KOPT-K1 (cell line): ENCODE results near the gene CLIC5.

Experiments
- H3K27ac ChIP-seq: fragments of 200-600 bp; sonication (generic); 2 replicates; pipeline ENCODE4 v1.5.1; 2016; ENCODE audit warnings: antibody characterized with exemption, mild to moderate bottlenecking, low read depth, low read length; ENCODE audit not compliant: poor library complexity, severe bottlenecking
- H3K36me3 ChIP-seq: fragments of 200-600 bp; sonication (generic); 2 replicates; pipeline ENCODE4 v1.5.1; 2017; ENCODE audit warnings: antibody characterized with exemption, mild to moderate bottlenecking, low read length, moderate library complexity; ENCODE audit not compliant: insufficient read depth
- H3K9me3 ChIP-seq: fragments of 200-600 bp; sonication (generic); 2 replicates; pipeline ENCODE4 v1.5.1; 2017; ENCODE audit warnings: antibody characterized with exemption, low read length, mild to moderate bottlenecking; ENCODE audit not compliant: insufficient read depth, poor library complexity, severe bottlenecking

The CLIC5 gene

DNA sequence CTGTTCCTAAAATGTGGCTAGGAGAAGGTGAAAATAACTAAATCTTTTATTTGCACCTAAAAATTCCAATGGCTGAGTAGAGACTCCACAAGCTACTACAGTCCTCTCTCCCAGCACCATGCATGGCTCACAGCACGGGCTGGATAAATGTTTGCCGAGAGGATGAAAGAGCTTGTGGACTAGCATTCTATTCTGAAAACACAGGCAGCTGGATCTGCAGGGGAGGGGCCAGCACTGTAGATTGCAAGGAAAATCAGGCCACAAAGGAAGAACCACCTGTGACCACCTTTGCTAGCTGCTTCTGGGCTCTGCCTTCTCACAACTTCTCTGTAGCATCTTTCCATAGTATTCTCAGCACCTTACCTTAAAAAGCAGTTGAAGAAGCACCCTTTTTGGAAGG is 46.6 kb downstream of the CLIC5 start:
- Histone ChIP-seq H3K36me3 (no peaks in the 10 kb centered on the region), H3K9me3 (no peaks in the 10 kb centered on the region), H3K27ac (no peak overlapping the region)

DNA sequence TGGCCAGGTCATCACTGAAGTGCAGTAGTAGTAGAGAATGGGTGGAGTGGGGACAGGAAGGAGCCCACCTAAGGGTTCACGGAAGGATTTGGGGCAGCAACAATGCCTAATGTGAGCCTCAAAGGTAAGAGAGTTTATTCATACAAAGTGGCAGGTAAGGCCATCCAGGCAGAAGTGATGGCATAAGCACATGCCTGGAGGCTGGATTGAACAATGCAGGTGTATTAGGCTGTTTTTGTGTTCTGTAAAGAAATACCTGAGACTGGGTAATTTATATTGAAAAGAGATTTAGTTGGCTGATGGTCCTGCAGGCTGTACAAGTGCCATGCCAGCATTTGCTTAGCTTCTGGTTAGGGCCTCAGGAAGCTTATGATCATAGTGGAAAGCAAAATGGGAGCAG is 48.3 kb downstream of the CLIC5 start:
- no peak overlapping the region for H3K27ac ChIP-seq
- no peaks in the 10 kb centered on the region for H3K9me3 ChIP-seq
- H3K36me3 ChIP-seq, result no peaks in the 10 kb centered on the region

DNA sequence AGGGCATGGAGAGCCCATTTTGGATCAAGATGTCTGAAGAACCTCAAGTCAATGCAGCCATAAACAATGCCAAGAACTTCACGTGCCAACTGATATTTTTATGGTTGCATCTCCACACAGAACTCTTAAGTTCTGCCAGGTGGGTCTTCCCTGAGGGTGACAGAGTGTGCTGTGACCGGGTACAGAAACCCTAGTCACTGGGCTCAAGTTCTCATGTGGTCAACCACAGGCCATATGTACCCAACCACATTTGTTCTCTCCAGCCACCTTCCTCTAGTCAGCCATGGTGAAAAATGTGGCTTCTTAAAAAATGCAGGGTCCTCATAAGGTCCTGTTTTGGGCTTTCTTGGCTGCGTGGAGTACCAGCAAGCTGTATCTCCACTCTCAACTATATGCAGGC is 48.9 kb downstream of the CLIC5 start:
- H3K27ac ChIP-seq, result no peak overlapping the region
- no peaks in the 10 kb centered on the region for H3K9me3 ChIP-seq
- H3K36me3 ChIP-seq, result no peaks in the 10 kb centered on the region

DNA sequence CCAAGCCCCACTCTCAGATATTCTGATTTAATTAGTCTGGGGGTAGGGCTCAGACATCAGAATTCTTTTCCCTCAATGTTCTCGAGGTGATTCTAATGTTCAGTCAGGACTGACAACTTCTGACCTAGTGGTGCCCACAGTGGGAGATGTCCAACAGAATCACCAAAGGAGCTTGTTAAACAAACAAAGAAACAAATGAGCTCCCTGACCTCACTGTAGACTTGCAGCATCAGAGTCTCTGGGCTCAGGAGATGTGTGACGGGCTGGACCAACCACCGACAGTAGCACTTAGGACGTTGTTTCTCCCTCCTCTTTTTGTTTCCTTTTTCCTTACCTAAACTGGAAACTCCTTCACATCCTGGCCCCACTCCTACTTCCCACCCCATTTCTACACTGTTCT is 49.3 kb downstream of the CLIC5 start:
- no peaks in the 10 kb centered on the region for H3K9me3 ChIP-seq
- H3K36me3 ChIP-seq, result no peaks in the 10 kb centered on the region
- H3K27ac ChIP-seq, result no peak overlapping the region

DNA sequence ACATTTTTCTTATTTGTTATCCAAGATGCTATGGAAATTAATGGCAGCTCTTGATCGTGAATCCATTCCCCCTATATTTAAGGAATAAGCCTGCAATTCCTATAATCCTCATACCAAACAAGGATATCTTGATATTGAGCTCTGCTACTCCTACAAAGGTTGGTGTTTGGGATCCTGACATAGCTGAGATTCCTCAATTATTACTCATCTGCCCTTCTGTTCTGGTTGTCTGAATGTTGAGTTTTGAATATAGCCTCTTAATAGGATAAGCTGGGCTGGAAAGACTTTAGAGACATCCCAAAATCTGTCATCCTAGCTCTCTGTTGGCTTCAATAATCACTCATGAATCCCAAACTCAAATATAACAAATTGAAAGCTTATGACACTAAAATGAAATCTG is 49.9 kb downstream of the CLIC5 start:
- Histone ChIP-seq H3K36me3 (no peaks in the 10 kb centered on the region), H3K27ac (no peak overlapping the region), H3K9me3 (no peaks in the 10 kb centered on the region)

DNA sequence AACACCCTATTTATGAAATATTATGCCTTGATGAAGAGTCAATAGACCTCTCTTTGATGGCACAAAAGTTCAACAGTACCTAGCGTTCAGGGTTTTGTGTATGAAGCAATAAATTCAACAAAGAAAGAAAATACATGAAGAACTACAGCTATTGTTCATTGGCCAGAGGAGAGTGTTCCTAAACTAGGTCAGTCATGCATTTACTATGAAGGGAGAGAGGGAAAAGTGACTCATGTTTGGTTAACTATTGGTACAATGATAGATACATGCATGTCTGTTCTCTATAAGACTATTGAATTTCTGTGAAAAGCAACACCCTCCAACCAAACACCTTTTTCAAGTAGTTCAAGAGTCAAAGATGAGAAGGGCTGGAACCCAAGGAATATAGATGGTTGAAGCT is 50.7 kb downstream of the CLIC5 start:
- no peaks in the 10 kb centered on the region for H3K9me3 ChIP-seq
- H3K27ac ChIP-seq, result no peak overlapping the region
- H3K36me3 ChIP-seq, result no peaks in the 10 kb centered on the region

DNA sequence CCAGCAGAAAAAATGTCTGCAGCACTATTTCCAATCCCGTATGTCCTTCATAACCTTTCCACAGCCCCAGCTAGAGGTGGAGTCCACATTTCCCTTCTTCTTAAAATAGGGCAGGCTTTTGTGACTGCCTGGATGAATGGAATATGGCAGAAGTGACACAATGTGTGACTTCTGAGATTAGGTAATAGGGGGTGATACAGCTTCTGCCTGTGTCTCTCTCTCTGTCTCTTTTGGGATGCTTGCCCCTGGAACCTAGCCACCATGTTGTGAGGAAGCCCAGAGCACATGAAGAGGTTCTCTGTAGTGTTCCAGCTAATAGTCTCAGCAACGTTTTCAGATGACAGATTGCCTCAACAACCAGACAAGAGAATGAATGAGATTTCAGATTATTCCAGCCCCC is 51.4 kb downstream of the CLIC5 start:
- H3K36me3 ChIP-seq, result no peaks in the 10 kb centered on the region

DNA sequence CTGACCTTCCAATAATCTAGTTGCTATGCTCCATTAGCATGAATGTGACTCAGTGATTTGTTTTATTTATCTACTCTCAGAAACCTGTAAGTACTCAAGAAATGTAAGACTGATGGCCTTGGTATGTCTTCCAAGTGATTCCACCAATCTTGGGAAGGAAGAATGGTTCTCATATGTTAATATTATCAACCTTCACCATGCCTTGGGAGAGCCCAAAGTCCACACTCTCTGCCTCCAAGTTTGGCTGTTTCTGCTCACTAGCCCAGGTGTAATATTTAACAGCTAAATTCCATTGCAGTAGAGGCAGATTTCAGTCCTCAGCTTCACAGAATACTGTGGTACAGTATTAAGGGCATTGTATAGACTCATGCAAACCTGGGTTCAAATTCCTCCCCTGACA is 51.8 kb downstream of the CLIC5 start:
- H3K36me3 ChIP-seq, result no peaks in the 10 kb centered on the region
- H3K9me3 ChIP-seq, result no peaks in the 10 kb centered on the region
- H3K27ac ChIP-seq, result no peak overlapping the region

More for the DNA sequence above, 51.4 kb downstream of the CLIC5 start:
- H3K27ac ChIP-seq, result no peak overlapping the region
- H3K9me3 ChIP-seq, result no peaks in the 10 kb centered on the region

DNA sequence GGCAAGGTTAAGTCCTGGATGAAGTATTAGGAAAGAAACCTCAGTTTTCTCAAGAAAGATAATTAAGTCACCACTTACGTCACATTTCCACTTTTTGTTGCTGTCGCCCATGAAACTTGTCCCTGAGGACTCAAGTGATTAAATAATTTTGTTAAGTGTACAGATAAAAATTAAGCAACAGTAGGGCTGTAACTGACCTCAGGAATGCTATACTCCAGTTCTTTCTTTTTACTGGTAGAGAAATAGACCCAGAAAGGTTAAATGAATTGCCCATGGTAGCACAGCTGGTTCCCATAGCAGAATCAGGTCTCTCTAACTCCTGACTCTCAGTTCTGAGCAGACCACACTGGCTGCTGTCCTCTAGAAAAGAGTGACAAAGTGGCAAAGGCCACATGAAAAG is 54.5 kb downstream of the CLIC5 start:
- Histone ChIP-seq H3K9me3 (no peaks in the 10 kb centered on the region), H3K36me3 (no peaks in the 10 kb centered on the region), H3K27ac (no peak overlapping the region)

DNA sequence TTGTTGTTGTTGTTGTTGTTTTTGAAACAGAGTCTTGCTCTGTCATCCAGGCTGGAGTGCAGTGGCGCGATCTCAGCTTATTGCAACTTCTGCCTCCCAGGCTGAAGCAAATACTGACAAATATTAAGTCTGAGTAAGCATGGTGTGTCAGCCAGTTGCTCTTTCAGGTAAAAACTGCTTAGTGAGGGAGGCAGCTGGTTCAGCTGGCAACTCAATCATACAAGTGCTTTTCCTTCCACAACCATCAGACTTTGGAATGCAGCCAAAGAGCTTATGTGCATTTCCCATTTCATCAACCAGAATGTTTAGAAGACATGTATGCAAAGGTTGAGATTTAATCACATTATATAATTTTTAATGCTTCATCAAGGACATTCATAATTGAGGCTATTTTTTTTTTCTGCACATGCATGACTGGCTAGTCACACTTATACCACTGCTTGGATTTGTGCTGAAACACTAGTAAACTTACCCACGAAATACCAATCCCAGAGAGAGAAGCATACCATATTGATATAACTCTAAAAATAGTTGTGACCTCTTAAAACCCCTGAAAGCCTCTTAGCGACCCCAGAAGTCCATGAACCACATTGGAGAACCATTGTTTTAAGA is 56.0 kb downstream of the CLIC5 start:
- no peaks in the 10 kb centered on the region for H3K36me3 ChIP-seq
- H3K9me3 ChIP-seq, result no peaks in the 10 kb centered on the region
- no peak overlapping the region for H3K27ac ChIP-seq

DNA sequence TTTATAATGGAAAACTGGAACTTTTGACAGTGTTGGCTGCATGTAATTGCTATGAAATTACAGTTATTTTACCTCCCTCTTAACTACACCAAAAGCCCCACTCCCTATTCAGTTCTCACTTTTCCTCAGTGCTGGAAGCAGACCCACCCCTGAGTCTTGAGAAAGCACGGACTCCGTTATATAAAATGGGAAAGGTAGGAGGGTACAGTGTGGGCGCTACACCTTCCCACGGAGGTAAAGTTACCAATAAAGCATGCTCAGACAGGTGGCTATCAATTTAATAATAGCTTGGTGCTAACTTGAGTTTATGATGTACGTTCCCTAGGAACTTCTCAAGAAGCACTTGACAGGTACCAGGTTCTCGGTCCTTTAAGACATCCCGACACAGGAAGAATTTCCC is 59.0 kb downstream of the CLIC5 start:
- Histone ChIP-seq H3K36me3 (no peaks in the 10 kb centered on the region), H3K27ac (no peak overlapping the region), H3K9me3 (no peaks in the 10 kb centered on the region)

DNA sequence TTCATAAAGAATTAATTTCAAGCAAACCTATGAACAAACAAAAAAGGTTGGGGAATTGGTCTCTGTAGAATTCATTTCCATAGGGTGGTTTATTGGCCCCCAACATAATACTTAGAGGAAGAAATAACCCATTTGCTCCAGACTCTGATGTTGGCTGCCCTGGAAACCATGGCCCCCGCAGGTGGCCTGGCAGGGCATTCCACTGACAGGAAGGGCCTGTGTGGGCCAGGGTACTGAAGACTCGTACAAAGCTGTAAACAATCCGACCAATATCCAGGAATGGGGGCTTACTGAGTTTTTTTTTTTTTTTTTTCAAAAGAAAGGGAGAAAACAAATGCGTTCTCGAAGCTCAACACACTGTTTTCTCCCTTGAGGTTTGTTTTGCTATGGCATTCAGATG is 59.5 kb downstream of the CLIC5 start:
- Histone ChIP-seq H3K27ac (no peak overlapping the region), H3K36me3 (no peaks in the 10 kb centered on the region), H3K9me3 (no peaks in the 10 kb centered on the region)

DNA sequence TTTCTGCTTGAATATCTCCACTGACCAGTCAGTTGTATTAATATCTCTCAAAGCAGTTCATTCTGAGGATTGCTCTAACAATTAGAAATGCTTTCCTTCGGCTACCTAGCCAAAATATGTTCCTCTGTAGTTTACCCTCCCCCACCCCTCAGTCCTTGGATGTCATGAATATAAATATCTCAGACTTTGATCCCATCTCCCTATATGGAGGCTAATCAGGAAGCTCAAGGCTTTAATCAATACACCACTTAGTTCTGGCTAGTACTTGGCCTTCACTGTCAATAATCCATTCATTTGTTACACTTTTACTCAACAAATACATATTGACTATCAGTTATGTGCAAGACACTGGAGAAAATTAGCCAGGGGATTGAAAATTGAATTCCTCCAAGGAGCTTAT is 60.1 kb downstream of the CLIC5 start:
- H3K27ac ChIP-seq, result no peak overlapping the region
- no peaks in the 10 kb centered on the region for H3K36me3 ChIP-seq
- no peaks in the 10 kb centered on the region for H3K9me3 ChIP-seq

DNA sequence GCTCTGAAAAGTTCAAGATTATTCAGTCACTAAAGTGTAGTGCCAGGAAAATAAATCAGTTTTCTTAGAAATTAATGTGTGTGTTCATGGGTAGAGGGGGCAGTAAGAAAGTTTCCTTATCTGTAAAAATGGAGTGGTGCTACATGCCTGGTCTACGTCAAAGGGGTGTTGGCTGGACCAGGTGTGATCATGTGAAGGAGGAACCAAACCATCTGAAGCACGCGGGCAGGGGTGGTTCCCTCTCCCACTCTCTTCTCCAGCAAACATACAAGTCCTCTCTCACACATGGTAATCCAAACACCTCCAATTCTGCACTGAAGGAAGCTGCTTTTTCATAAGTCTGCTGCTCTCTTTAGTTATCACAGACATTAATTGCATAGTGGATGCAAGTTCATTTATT is 63.1 kb downstream of the CLIC5 start:
- no peaks in the 10 kb centered on the region for H3K9me3 ChIP-seq

DNA sequence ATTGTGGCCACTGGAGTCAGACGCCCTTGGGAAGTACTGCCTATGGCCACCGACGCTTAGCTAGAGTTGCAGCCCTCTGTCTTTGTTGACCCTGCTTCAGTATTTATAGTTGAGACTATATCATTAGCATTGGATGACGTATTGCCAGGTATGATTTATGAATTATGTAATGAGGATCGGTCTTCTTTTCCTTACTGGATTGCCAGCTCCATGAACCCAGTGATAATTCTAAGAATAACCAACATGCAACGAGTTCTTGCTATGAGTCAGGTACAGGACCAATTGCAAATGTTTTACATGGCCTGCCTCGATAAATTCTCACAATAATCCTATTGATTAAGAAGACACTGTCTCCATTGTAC is 63.5 kb downstream of the CLIC5 start:
- no peaks in the 10 kb centered on the region for H3K36me3 ChIP-seq
- H3K27ac ChIP-seq, result no peak overlapping the region
- no peaks in the 10 kb centered on the region for H3K9me3 ChIP-seq

More for the DNA sequence above, 63.1 kb downstream of the CLIC5 start:
- H3K27ac ChIP-seq, result no peak overlapping the region
- H3K36me3 ChIP-seq, result no peaks in the 10 kb centered on the region

DNA sequence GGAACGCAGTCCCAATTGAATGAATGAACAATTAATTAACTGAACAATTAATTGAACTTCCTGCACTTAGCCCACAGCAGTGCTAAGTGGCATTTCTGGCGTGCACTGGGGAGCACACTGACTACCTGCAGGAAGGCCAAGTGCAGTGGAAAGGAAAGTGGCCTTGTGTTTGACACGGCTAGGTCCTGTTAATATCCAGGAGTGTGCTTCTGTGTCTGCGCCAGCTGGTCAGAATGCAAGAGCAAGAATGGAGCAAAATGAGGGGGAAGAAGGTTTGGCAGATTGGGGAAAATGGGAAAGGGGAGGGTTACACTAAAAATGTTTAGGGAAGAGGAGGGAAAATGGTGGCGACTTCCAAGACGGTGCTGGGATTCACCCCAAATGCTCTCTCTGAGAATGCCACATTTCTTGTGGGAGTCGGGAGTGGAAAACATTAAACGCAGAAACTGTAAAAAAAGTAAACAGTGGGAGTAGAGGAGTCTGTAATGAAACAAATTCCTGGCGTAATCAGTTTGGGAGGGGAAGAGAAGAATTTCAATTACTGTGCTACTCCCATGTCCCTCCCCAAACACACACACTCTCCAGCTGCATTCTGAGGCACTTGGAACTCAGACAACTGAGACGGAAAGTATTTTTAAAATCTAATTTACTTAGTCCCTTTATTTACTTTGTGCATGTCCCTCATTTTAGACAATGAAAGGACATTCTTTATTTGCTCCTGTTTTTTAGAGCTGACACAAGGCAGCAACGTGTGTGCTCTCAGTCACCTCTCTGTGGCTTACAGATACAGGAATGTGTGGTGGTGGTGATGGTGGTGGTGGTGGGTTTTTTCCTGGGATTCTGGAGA is 64.1 kb downstream of the CLIC5 start:
- Histone ChIP-seq H3K36me3 (no peaks in the 10 kb centered on the region), H3K9me3 (no peaks in the 10 kb centered on the region), H3K27ac (no peak overlapping the region)
